H9 (cell line): ENCODE data around the gene KCNV2. TPM values are rescaled to one million over a fixed set of nuclear protein-coding genes. Genes with fewer than 3 reads are reported as not detected.

Experiments
- DNase-seq: peaks from one replicate; pipeline ENCODE4 v3.0.0-alpha.2; 2017
- H2AFZ ChIP-seq: one replicate; pipeline ENCODE4 v1.6.1; 2013; ENCODE audit warnings: mild to moderate bottlenecking, low read length, control low read depth, moderate library complexity
- H2AK5ac ChIP-seq: 2 replicates; pipeline ENCODE4 v1.6.1; 2013; ENCODE audit warnings: low read length, control low read depth, mixed read lengths; ENCODE audit not compliant: insufficient read length
- H2BK120ac ChIP-seq: one replicate; pipeline ENCODE4 v1.6.1; 2013; ENCODE audit warnings: low read depth, mild to moderate bottlenecking, low read length, control low read depth, inconsistent platforms; ENCODE audit not compliant: poor library complexity, severe bottlenecking
- H2BK12ac ChIP-seq: 2 replicates; pipeline ENCODE4 v1.6.1; 2013; ENCODE audit warnings: low read length, control low read depth, mixed read lengths, low read depth; ENCODE audit not compliant: insufficient read length
- H2BK15ac ChIP-seq: 2 replicates; pipeline ENCODE4 v1.6.1; 2013; ENCODE audit warnings: low read depth, low read length, control low read depth
- H2BK20ac ChIP-seq: one replicate; pipeline ENCODE4 v1.6.1; 2013; ENCODE audit warnings: low read depth, mild to moderate bottlenecking, low read length, control low read depth, inconsistent platforms; ENCODE audit not compliant: poor library complexity, severe bottlenecking
- H2BK5ac ChIP-seq: 2 replicates; pipeline ENCODE4 v1.6.1; 2013; ENCODE audit warnings: low read length, control low read depth, mixed read lengths; ENCODE audit not compliant: insufficient read length
- H3K14ac ChIP-seq: 2 replicates; pipeline ENCODE4 v1.6.1; 2013; ENCODE audit warnings: low read length, control low read depth; ENCODE audit not compliant: insufficient read depth
- H3K18ac ChIP-seq: 2 replicates; pipeline ENCODE4 v1.6.1; 2013; ENCODE audit warnings: low read depth, mild to moderate bottlenecking, mixed read lengths, low read length, control low read depth; ENCODE audit not compliant: insufficient read length
- H3K23ac ChIP-seq: 2 replicates; pipeline ENCODE4 v1.6.1; 2013; ENCODE audit warnings: low read length, control low read depth, mixed read lengths, low read depth; ENCODE audit not compliant: insufficient read length
- H3K23me2 ChIP-seq: 2 replicates; pipeline ENCODE4 v1.6.1; 2013; ENCODE audit warnings: low read depth, mild to moderate bottlenecking, mixed read lengths, low read length, control low read depth; ENCODE audit not compliant: insufficient read length, poor library complexity, severe bottlenecking
- H3K27ac ChIP-seq: 2 replicates; pipeline ENCODE4 v1.5.1; 2013; ENCODE audit warnings: low read length, control low read depth, mixed read lengths, low read depth; ENCODE audit not compliant: insufficient read length
- H3K27me3 ChIP-seq: 2 replicates; pipeline ENCODE4 v1.6.1; 2013; ENCODE audit warnings: low read length, control low read depth, inconsistent platforms; ENCODE audit not compliant: insufficient read depth
- H3K4ac ChIP-seq: 2 replicates; pipeline ENCODE4 v1.6.1; 2013; ENCODE audit warnings: low read depth, mild to moderate bottlenecking, control low read depth, inconsistent platforms, low read length, moderate library complexity
- H3K4me1 ChIP-seq: 2 replicates; pipeline ENCODE4 v1.6.1; 2013; ENCODE audit warnings: low read length, control low read depth, inconsistent platforms; ENCODE audit not compliant: insufficient read depth
- H3K4me2 ChIP-seq: 2 replicates; pipeline ENCODE4 v1.6.1; 2013; ENCODE audit warnings: low read length, control low read depth, mixed read lengths; ENCODE audit not compliant: insufficient read length, insufficient read depth
- H3K56ac ChIP-seq: 2 replicates; pipeline ENCODE4 v1.6.1; 2013; ENCODE audit warnings: low read depth, mild to moderate bottlenecking, mixed read lengths, low read length, control low read depth; ENCODE audit not compliant: insufficient read length
- H3K79me1 ChIP-seq: 2 replicates; pipeline ENCODE4 v1.6.1; 2013; ENCODE audit warnings: low read depth, mild to moderate bottlenecking, moderate library complexity, low read length, control low read depth, inconsistent platforms; ENCODE audit not compliant: insufficient read depth, poor library complexity, severe bottlenecking
- H3K79me2 ChIP-seq: 2 replicates; pipeline ENCODE4 v1.6.1; 2013; ENCODE audit warnings: low read length, control low read depth, inconsistent platforms; ENCODE audit not compliant: insufficient read depth
- H3K9ac ChIP-seq: 2 replicates; pipeline ENCODE4 v1.6.1; 2013; ENCODE audit warnings: low read length, control low read depth, mixed read lengths; ENCODE audit not compliant: insufficient read length; ENCODE audit errors: extremely low read depth
- H3K9me3 ChIP-seq: one replicate; pipeline ENCODE4 v1.6.1; 2013; ENCODE audit warnings: low read depth, low read length, inconsistent platforms; ENCODE audit not compliant: control insufficient read depth
- H3T11ph ChIP-seq: one replicate; pipeline ENCODE4 v1.6.1; 2013; ENCODE audit warnings: mild to moderate bottlenecking, low read length, control low read depth, inconsistent platforms
- H4K20me1 ChIP-seq: one replicate; pipeline ENCODE4 v1.6.1; 2013; ENCODE audit not compliant: control insufficient read depth, insufficient read length, insufficient read depth
- H4K5ac ChIP-seq: 2 replicates; pipeline ENCODE4 v1.6.1; 2013; ENCODE audit warnings: low read depth, mild to moderate bottlenecking, mixed read lengths, low read length, control low read depth; ENCODE audit not compliant: insufficient read length
- H4K8ac ChIP-seq: replicated peaks from 2 replicates; pipeline ENCODE4 v1.6.1; 2013; ENCODE audit warnings: low read length, control low read depth, mixed read lengths, low read depth; ENCODE audit not compliant: insufficient read length
- H4K91ac ChIP-seq: 2 replicates; pipeline ENCODE4 v1.6.1; 2013; ENCODE audit warnings: low read depth, mild to moderate bottlenecking, moderate library complexity, mixed read lengths, low read length, control low read depth; ENCODE audit not compliant: insufficient read length
- H3K27ac Mint-ChIP-seq, 3 experiments: 2 replicates in 2 of 3; 3 replicates in 1 of 3; pipeline ENCODE4 v1.8.0; 2020 to 2021; ENCODE audit warnings: mixed read lengths in 3 of 3, mild to moderate bottlenecking in 1 of 3, moderate library complexity in 1 of 3
- H3K27me3 Mint-ChIP-seq: 2 replicates; pipeline ENCODE4 v1.8.0; 2021; ENCODE audit warnings: low read depth, mild to moderate bottlenecking, moderate library complexity, mixed read lengths
- H3K36me3 Mint-ChIP-seq, 3 experiments: 2 replicates in 2 of 3; 3 replicates in 1 of 3; pipeline ENCODE4 v1.8.0; 2020 to 2021; ENCODE audit warnings: low read depth in 3 of 3, mixed read lengths in 3 of 3; ENCODE audit not compliant: insufficient read depth in 1 of 3
- H3K4me1 Mint-ChIP-seq, 2 experiments: 2 replicates each; pipeline ENCODE4 v1.8.0; 2020; ENCODE audit warnings: mixed read lengths in 2 of 2
- H3K4me3 Mint-ChIP-seq, 2 experiments: 2 replicates in 1 of 2; 3 replicates in 1 of 2; pipeline ENCODE4 v1.8.0; 2020 to 2021; ENCODE audit warnings: mild to moderate bottlenecking in 2 of 2, mixed read lengths in 2 of 2, moderate library complexity in 1 of 2
- H3K9me3 Mint-ChIP-seq, 2 experiments: 2 replicates in 1 of 2; 3 replicates in 1 of 2; pipeline ENCODE4 v1.8.0; 2020; ENCODE audit warnings: mild to moderate bottlenecking in 2 of 2, mixed read lengths in 2 of 2, moderate library complexity in 1 of 2
- WGBS: extraction: QIAGEN DNeasy Blood & Tissue Kit; methylation state at CpG from one replicate; pipeline ENCODE4 v1.1.7; 2013; ENCODE audit warnings: missing lambda C conversion rate, low lambda C conversion rate, mixed read lengths; ENCODE audit not compliant: insufficient read length; ENCODE audit errors: extremely low coverage; 5-methylcytosine and 5-hydroxymethylcytosine counted together
- total RNA-seq: library from RNA; stranded (reverse); gene quantifications from 2 replicates; pipeline ENCODE4 v1.2.1, GENCODE V29; 2021
- TF ChIP-seq, protein P1 (sequence below): fragments of 200-600 bp; sonication (generic); conservative IDR thresholded peaks from 3 replicates; pipeline ENCODE4 v1.8.0; 2021; ENCODE audit warnings: antibody characterized with exemption, mild to moderate bottlenecking

KCNV2 gene
- total RNA-seq, 1 experiment from 2014 or later, result not detected

DNA sequence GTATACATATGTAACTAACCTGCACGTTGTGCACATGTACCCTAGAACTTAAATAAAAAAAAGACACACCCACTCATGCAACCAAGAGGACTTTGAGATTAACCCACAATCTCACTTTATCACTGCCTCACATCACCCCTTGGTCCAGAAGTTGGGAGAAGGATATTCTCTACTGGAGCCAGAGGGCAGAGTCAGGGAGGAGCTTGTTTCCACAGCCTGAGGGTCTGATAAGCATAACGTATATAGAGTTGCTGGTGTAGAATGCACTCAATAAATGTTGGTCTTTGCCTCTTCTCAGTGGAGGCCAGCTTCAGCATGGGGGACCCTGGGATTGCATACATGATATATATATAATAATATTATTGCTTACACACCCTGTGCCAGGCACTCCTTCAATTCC, 10.1 kb downstream of the KCNV2 start:
- TF ChIP-seq, protein P1, sequence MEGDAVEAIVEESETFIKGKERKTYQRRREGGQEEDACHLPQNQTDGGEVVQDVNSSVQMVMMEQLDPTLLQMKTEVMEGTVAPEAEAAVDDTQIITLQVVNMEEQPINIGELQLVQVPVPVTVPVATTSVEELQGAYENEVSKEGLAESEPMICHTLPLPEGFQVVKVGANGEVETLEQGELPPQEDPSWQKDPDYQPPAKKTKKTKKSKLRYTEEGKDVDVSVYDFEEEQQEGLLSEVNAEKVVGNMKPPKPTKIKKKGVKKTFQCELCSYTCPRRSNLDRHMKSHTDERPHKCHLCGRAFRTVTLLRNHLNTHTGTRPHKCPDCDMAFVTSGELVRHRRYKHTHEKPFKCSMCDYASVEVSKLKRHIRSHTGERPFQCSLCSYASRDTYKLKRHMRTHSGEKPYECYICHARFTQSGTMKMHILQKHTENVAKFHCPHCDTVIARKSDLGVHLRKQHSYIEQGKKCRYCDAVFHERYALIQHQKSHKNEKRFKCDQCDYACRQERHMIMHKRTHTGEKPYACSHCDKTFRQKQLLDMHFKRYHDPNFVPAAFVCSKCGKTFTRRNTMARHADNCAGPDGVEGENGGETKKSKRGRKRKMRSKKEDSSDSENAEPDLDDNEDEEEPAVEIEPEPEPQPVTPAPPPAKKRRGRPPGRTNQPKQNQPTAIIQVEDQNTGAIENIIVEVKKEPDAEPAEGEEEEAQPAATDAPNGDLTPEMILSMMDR, result no peak

More for the DNA sequence above, 10.1 kb downstream of the KCNV2 start:
- Histone ChIP-seq H2AK5ac (no peak overlapping the region), H3K4me2 (no peak overlapping the region), H2BK120ac (no peak overlapping the region), H3K4ac (no peak overlapping the region), H3K56ac (no peak overlapping the region), H2BK5ac (no peak overlapping the region), H2BK12ac (no peak overlapping the region), H2AFZ (no peak overlapping the region), H3K23ac (no peak overlapping the region), H4K8ac (no peak overlapping the region), H3T11ph (no peak overlapping the region), H3K27ac (no peak overlapping the region), H2BK15ac (no peak overlapping the region), H3K4me1 (no peaks in the 10 kb centered on the region), H3K14ac (no peak overlapping the region), H3K18ac (no peak overlapping the region), H4K91ac (no peak overlapping the region), H3K79me2 (no peaks in the 10 kb centered on the region), H4K20me1 (no peaks in the 10 kb centered on the region), H3K23me2 (no peaks in the 10 kb centered on the region), H3K27me3 (no peaks in the 10 kb centered on the region), H3K79me1 (no peaks in the 10 kb centered on the region), H3K9ac (no peak overlapping the region), H3K9me3 (no peaks in the 10 kb centered on the region), H2BK20ac (no peak overlapping the region), H4K5ac (no peak overlapping the region)
- Mint-ChIP-seq H3K4me3 (no peak overlapping the region), H3K4me1 (peaks cover 21 to 23% of the 10 kb centered on the region in 2 experiments), H3K27ac (no peak overlapping the region), H3K27me3 (no peaks in the 10 kb centered on the region), H3K9me3 (no peaks in the 10 kb centered on the region), H3K36me3 (no peaks in the 10 kb centered on the region; a peak in 1 of 7 replicates)
- DNase-seq, result no peak
- WGBS, result no CpG with 5 or more reads among the region's 2 CpGs
